GM06990 (cell line): ENCODE data around the gene CCNT1.
"Not testable (repeated sequence)": the region's sequence is repeated elsewhere in the genome, so short reads cannot be mapped to it uniquely, and the experiment has no call there.

Source experiments
- DNase-seq: peaks from one replicate; pipeline ENCODE4 v3.0.0-alpha.2; 2011; ENCODE audit not compliant: insufficient read length; ENCODE audit errors: extremely low read depth
- H3K27me3 ChIP-seq: replicated peaks from 2 replicates; pipeline ENCODE4 v1.6.0; 2011; ENCODE audit warnings: low read length; ENCODE audit not compliant: control insufficient read depth, insufficient read depth
- H3K36me3 ChIP-seq: 2 replicates; pipeline ENCODE4 v1.5.1; 2011; ENCODE audit warnings: low read length; ENCODE audit not compliant: control insufficient read depth, insufficient read depth
- H3K4me3 ChIP-seq: replicated peaks from 2 replicates; pipeline ENCODE4 v1.5.1; 2011; ENCODE audit warnings: low read depth, mild to moderate bottlenecking, control low read depth, low read length
- TF ChIP-seq, protein P1 (sequence below): IDR thresholded peaks from 2 replicates; pipeline ENCODE4 v1.5.1; 2011; ENCODE audit warnings: low read length, control low read depth, mild to moderate bottlenecking, inconsistent platforms; ENCODE audit not compliant: insufficient read depth, poor library complexity, severe bottlenecking

Gene CCNT1

DNA sequence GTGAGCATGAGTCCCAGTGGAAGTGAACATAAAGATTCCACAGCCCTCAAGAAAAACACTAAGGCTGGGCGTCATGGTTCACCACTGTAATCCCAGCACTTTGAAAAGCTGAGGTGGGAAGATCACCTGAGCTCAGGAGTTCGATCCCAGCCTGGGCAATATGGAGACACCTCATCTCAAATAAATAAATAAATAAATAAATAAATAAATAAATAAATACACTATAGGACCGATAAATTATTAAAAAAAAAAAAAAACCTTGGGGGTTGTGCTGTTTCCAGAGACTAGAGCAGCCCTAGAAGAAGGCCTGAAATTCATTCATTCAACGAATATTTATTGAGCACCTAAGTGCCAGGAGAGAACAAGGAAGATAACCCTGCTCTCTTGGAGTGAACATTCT, 33.0 kb downstream of the CCNT1 start:
- TF ChIP-seq, protein P1, sequence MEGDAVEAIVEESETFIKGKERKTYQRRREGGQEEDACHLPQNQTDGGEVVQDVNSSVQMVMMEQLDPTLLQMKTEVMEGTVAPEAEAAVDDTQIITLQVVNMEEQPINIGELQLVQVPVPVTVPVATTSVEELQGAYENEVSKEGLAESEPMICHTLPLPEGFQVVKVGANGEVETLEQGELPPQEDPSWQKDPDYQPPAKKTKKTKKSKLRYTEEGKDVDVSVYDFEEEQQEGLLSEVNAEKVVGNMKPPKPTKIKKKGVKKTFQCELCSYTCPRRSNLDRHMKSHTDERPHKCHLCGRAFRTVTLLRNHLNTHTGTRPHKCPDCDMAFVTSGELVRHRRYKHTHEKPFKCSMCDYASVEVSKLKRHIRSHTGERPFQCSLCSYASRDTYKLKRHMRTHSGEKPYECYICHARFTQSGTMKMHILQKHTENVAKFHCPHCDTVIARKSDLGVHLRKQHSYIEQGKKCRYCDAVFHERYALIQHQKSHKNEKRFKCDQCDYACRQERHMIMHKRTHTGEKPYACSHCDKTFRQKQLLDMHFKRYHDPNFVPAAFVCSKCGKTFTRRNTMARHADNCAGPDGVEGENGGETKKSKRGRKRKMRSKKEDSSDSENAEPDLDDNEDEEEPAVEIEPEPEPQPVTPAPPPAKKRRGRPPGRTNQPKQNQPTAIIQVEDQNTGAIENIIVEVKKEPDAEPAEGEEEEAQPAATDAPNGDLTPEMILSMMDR, result no peak
- Histone ChIP-seq H3K4me3 (no peak overlapping the region), H3K36me3 (peaks cover 8% of the 10 kb centered on the region), H3K27me3 (no peaks in the 10 kb centered on the region)
- no peak for DNase-seq

- Histone ChIP-seq H3K36me3 (peaks cover 8% of the 10 kb centered on the region), H3K27me3 (no peaks in the 10 kb centered on the region), H3K4me3 (peak overlapping the region; percentile 78)
- DNase-seq, result no peak
- TF ChIP-seq, protein P1, result no peak
Observed at GRCh38 chr12:48682927-48683326, 33.6 kb downstream of the CCNT1 start.

DNA sequence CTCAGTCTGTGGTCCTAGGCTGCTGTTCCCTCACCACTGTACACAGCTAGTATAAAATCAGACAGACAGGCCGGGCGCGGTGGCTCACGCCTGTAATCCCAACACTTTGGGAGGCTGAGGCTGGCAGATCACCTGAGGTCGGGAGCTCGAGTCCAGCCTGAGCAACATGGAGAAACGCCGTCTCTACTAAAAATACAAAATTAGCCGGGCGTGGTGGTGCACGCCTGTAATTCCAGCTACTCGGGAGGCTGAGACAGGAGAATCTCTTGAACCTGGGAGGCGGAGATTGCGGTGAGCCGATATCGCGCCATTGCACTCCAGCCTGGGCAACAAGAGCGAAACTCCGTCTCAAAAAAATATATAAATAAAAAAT, 34.0 kb downstream of the CCNT1 start:
- peak overlapping the region; percentile 78 for H3K4me3 ChIP-seq
- DNase-seq, H3K36me3 ChIP-seq, H3K27me3 ChIP-seq: not testable (repeated sequence)

GRCh38 chr12:48681710-48682532, 34.6 kb downstream of the CCNT1 start, which contains the start of gene KANSL2:
Gene KANSL2 (minus strand): TSS chr12:48682238. CDS start chr12:48681632, 606 bp downstream.
- TF ChIP-seq, protein P1, result no peak
- DNase-seq, result peak; percentile 95
- peaks cover 10% of the 10 kb centered on the region for H3K36me3 ChIP-seq
- H3K27me3 ChIP-seq, result no peaks in the 10 kb centered on the region
- peak within 1 kb of the TSS; percentile 89 for H3K4me3 ChIP-seq

DNA sequence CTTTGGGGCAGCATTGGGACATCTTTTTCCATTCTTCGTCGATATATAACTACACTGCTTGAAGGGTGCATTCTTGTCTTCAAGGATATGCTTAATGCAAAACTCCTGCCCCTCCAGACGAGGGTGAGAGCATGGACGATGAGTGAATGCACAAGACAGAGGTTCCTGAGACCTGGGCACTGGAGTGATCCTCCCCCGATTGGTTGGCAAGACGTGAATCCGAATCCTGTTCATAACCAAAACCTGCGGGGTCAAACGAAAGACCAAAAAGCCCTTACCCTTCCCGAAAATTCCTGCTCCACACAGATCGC, 35.2 kb downstream of the CCNT1 start:
- Histone ChIP-seq H3K36me3 (peaks cover 10% of the 10 kb centered on the region), H3K4me3 (peak overlapping the region; percentile 89), H3K27me3 (no peaks in the 10 kb centered on the region)
- TF ChIP-seq, protein P1, result no peak
- DNase-seq, result no peak

DNA sequence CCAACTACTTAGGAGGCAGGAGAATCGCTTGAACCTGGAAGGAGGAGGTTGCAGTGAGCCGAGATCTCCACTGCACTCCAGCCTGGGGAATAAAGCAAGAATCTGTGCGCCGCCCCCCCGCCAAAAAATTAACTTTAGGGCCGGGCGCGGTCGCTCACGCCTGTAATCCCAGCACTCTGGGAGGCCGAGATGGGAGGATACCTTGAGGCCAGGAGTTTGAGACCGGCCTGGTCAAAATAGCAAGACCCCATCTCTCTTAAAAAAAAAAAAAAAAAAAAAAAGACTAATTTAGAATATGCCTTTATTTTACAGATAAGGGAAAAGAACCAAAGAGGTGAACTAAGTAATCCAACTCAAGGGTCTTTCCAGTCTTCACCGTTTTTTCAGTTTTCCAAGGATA, 35.6 kb downstream of the CCNT1 start:
- TF ChIP-seq, protein P1, result no peak
- DNase-seq, result no peak

More for the DNA sequence above, 35.6 kb downstream of the CCNT1 start:
- peaks cover 10% of the 10 kb centered on the region for H3K36me3 ChIP-seq
- peak overlapping the region; percentile 89 for H3K4me3 ChIP-seq
- no peaks in the 10 kb centered on the region for H3K27me3 ChIP-seq
